WTC11 (cell line): Measurements from ENCODE around the gene GRID2.

Experiments
- CTCF ChIP-seq: fragments of 200-600 bp; IDR thresholded peaks from 2 replicates; pipeline ENCODE4 v1.8.0; 2022; ENCODE audit warnings: antibody characterized with exemption
- E2F5 ChIP-seq: sonication (generic); formaldehyde crosslinking; IDR thresholded peaks from 2 replicates; pipeline ENCODE4 v1.8.1; 2022; ENCODE audit warnings: mild to moderate bottlenecking, moderate library complexity, missing genetic modification reagents
- ERG ChIP-seq: fragments of 250-450 bp; sonication (Bioruptor Pico); IDR thresholded peaks from 2 replicates; pipeline ENCODE4 v1.8.0; 2021; ENCODE audit warnings: mild to moderate bottlenecking
- PRRX2 ChIP-seq: fragments of 250-450 bp; sonication (Bioruptor Pico); IDR thresholded peaks from 2 replicates; pipeline ENCODE4 v1.8.0; 2021; ENCODE audit warnings: mild to moderate bottlenecking
- RELA ChIP-seq: sonication (generic); formaldehyde crosslinking; IDR thresholded peaks from 2 replicates; pipeline ENCODE4 v1.8.1; 2022; ENCODE audit warnings: missing genetic modification reagents, mild to moderate bottlenecking, borderline replicate concordance
- TEAD1 ChIP-seq: sonication (generic); formaldehyde crosslinking; IDR thresholded peaks from 2 replicates; pipeline ENCODE4 v1.8.0; 2022; ENCODE audit warnings: mild to moderate bottlenecking, missing genetic modification reagents
- ZNF121 ChIP-seq: sonication (generic); formaldehyde crosslinking; IDR thresholded peaks from 2 replicates; pipeline ENCODE4 v1.8.0; 2023; ENCODE audit warnings: missing genetic modification reagents
- ZNF232 ChIP-seq: sonication (generic); formaldehyde crosslinking; IDR thresholded peaks from 2 replicates; pipeline ENCODE4 v1.8.0; 2022; ENCODE audit warnings: mild to moderate bottlenecking, missing genetic modification reagents
- ZNF263 ChIP-seq: sonication (generic); formaldehyde crosslinking; IDR thresholded peaks from 2 replicates; pipeline ENCODE4 v1.8.1; 2022; ENCODE audit warnings: low read depth, mild to moderate bottlenecking, moderate library complexity, missing genetic modification reagents
- TF ChIP-seq, protein P1 (sequence below): sonication (generic); formaldehyde crosslinking; IDR thresholded peaks from 2 replicates; pipeline ENCODE4 v1.8.1; 2023; ENCODE audit warnings: mild to moderate bottlenecking, missing genetic modification reagents, borderline replicate concordance
- TF ChIP-seq, protein P2 (sequence below): sonication (generic); formaldehyde crosslinking; IDR thresholded peaks from 2 replicates; pipeline ENCODE4 v1.8.0; 2022; ENCODE audit warnings: mild to moderate bottlenecking, missing genetic modification reagents

DNA sequence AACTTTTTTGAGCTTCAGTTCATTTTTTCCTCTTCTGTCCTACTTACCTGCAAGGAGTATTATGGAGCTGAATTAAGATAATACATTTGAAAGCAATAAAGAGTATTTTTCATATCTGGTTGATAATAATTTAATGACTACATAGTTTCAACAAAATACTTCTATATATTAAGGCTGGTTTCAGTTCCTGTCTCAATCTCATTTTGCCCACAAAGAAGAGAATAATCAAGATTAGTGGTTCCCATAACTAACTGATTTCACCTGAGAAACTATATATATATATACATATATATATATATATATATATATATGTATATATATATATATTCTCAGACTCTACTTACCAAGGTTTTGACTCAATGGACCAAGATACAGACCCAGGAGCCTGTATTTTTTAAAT, 1437.1 kb downstream of the GRID2 start:
- TF ChIP-seq, protein P1, sequence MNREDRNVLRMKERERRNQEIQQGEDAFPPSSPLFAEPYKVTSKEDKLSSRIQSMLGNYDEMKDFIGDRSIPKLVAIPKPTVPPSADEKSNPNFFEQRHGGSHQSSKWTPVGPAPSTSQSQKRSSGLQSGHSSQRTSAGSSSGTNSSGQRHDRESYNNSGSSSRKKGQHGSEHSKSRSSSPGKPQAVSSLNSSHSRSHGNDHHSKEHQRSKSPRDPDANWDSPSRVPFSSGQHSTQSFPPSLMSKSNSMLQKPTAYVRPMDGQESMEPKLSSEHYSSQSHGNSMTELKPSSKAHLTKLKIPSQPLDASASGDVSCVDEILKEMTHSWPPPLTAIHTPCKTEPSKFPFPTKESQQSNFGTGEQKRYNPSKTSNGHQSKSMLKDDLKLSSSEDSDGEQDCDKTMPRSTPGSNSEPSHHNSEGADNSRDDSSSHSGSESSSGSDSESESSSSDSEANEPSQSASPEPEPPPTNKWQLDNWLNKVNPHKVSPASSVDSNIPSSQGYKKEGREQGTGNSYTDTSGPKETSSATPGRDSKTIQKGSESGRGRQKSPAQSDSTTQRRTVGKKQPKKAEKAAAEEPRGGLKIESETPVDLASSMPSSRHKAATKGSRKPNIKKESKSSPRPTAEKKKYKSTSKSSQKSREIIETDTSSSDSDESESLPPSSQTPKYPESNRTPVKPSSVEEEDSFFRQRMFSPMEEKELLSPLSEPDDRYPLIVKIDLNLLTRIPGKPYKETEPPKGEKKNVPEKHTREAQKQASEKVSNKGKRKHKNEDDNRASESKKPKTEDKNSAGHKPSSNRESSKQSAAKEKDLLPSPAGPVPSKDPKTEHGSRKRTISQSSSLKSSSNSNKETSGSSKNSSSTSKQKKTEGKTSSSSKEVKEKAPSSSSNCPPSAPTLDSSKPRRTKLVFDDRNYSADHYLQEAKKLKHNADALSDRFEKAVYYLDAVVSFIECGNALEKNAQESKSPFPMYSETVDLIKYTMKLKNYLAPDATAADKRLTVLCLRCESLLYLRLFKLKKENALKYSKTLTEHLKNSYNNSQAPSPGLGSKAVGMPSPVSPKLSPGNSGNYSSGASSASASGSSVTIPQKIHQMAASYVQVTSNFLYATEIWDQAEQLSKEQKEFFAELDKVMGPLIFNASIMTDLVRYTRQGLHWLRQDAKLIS (CRISPR knock-in tag) = no peak
- TF ChIP-seq, protein P2, sequence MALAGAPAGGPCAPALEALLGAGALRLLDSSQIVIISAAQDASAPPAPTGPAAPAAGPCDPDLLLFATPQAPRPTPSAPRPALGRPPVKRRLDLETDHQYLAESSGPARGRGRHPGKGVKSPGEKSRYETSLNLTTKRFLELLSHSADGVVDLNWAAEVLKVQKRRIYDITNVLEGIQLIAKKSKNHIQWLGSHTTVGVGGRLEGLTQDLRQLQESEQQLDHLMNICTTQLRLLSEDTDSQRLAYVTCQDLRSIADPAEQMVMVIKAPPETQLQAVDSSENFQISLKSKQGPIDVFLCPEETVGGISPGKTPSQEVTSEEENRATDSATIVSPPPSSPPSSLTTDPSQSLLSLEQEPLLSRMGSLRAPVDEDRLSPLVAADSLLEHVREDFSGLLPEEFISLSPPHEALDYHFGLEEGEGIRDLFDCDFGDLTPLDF = no peak
- TF ChIP-seq CTCF (no peak), ZNF232 (no peak), ERG (CRISPR knock-in tag) (no peak), E2F5 (CRISPR knock-in tag) (no peak), PRRX2 (CRISPR knock-in tag) (no peak), ZNF121 (no peak), ZNF263 (CRISPR knock-in tag) (no peak), TEAD1 (CRISPR knock-in tag) (no peak), RELA (CRISPR knock-in tag) (no peak)
